GM12873 (cell line): ENCODE measurements around the gene NOD1.

Experiments used
- CTCF ChIP-seq: IDR thresholded peaks from 2 replicates; pipeline ENCODE4 v1.5.1; 2012; ENCODE audit warnings: low read depth, mild to moderate bottlenecking, moderate library complexity, low read length, control low read depth; ENCODE audit not compliant: insufficient read depth; ENCODE audit errors: missing control alignments

NOD1 gene

GRCh38 chr7:30453921-30454320 is 24.7 kb downstream of the NOD1 start:
- TF ChIP-seq CTCF: no peak

DNA sequence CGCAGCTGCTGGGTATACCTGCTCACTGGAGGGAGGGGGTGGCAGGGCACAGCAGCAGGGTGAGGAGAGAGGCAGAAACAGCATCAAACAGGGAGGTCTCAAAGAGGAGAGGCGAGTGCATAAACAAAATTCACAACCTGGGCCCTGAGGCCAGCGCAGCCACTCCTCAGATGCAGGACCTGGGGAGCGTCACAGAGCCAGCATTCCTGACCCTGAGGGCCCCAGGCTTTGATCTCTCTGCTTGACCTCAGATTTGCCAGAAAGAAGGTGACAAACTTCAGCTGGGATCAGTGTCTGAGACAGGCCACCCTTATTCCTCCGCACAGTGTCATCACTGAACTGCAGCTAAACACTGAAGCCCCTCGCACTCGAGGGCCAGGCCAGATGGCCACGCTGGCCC is 25.6 kb downstream of the NOD1 start:
- no peak for TF ChIP-seq CTCF

DNA sequence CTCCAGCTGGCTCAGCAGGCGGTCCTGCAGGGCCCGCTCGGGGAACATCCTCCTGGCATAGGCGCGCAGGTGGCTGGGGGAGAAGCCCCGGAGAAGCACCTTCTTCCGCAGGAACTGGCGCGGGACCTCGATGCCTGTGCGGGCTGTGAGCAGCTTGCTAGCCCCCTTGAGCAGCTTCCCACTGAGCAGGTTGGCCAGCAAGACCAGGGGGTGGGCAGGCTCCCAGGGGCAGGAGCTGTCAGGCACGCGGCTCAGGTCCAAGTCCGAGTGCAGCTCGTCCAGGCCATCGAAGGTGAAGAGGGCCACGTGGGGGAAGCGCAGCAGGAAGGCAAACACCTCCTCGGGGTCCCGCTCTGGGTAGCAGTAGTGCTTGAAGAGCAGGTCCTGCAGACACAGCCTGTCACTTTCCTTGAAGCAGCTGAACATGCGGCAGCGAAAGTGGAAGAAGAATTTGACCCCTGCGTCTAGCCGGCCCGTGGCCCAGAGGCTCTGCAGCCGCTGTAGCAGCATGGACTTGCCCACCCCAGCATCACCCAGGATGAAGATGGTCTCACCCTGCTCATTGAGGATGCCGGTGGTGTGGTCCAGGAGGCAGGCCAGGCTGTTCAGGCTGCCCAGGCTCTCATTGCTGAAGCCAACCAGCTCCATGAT is 26.2 kb downstream of the NOD1 start:
- TF ChIP-seq CTCF: no peak

DNA sequence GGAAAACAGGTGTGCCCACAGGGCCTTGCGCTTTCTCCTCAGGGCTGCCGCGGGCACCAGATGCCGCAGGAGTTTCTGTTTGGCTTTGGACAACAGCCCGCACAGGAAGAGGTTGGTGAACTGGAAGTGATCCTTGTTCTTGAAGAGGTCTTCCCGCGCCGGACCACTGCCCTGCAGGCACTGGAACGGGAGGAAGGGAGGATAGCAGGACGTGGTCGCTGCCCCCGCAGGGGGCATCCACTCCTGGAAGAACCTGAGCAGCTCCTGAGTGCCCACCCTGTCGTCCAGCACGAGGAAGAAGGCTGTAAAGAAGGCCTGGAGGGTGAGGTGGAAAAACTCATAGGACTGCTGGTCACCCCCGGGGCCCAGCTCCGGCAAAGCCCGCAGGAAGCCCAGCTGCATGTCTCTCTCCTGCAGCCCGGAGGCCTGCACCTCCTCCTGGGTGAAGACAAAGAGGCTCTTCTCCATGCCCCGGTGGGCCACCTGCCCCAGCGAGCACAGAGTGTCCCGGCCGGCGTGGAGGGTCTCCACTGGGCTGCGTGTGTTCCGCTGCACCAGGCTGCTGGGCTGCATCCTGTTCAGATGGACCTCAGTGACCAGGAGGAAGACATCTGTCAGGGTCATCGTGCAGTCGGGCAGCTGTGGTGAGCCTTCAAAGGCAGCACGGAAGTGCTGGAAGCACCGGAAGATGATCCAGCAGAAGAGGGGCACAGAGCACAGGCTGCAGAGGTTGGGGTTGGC is 26.9 kb downstream of the NOD1 start:
- no peak for TF ChIP-seq CTCF

GRCh38 chr7:30450983-30451497 is 27.5 kb downstream of the NOD1 start:
- no peak for TF ChIP-seq CTCF

DNA sequence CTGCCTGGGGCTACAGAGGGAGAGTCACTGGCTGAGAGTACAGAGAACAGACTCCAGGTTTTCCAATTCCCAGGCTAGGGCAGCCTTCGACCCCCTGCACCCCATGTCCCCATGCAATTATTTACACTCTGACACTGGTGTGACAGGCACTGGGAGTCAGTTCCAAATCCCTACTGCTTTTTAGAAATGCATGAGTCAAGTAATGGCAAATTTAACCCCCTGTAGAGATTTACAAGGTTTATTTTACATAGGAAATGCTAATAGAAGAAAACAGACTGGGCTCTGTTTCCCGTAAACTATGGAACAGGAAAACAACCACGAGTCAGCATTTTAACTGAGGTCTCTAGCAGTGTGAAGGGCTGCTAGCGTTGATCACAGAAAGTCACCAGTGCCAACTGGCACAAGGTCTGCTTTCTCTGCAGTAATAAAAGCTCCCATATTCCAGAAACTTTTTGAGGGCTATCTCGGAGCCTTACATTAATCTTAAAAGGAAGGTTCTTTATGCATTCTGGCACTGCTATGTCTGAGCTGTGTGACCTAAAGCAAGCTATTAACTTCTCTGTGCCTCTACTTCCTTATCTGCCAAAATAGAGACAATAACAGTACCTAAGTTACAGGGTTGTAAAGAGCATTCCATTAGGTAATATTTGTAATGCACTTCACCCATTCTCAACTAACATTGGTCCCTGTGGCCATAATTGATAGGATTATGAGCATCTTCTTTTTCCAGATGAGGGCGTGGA is 28.2 kb downstream of the NOD1 start:
- TF ChIP-seq CTCF: no peak
